Measurements from ENCODE around the gene SLC6A3.
"Not testable (repeated sequence)": the region's sequence is repeated elsewhere in the genome, so short reads cannot be mapped to it uniquely, and the experiment has no call there.

SLC6A3 gene

DNA sequence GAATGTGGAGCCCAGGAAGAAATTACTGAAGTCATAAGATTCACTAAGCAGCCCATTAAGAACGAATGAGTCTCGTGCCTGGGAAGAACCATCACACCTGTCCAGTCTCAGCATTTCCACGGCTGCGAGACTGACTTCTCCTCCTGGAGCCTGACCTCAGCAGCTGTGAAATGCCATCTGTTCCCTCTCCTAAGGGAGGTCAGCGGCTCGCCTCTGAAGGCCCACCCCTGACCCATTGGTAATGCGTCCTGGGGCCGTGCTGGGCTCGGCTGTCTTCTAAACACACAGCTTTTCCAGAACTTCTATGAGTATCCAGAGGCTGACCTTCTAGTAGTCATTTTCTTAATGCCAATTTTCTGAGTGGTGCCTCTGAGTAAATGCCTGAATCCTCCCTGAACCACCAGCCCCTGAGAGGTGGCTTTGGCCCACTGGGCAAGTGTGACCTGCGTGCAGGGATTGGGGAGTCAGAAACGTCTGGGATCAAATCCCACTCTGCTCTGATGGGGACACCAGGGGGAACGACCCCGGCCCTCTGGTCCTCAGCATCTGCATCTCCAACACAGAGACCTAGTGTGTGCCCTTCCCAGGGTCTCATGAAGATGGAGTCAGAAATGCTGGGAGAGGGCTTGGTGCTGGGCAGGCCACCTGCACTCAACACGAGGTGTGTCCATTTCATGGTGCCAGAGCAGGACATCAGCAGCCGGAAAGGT lies 5.7 kb downstream of the SLC6A3 start:
- no peak for DNase-seq

DNA sequence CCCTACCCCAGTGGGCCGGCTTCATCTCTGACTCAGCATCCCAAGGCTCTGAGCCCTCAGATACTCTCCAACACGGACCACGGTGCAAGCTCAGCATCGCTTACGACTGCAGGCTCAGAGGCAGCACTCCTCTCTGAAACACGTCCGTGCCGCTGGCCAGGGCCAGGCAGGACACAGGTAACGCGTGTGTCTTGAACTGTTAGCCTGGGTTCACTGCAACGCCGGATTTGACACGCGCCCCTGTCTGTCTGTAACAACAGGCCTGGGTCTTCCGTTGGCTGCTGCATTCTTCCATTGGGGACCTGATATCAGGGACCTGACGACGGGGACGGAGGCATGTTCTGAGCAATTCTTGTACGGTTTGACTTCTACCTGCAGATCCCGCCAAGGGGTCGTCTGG lies 6.4 kb downstream of the SLC6A3 start:
- no peak for DNase-seq

DNA sequence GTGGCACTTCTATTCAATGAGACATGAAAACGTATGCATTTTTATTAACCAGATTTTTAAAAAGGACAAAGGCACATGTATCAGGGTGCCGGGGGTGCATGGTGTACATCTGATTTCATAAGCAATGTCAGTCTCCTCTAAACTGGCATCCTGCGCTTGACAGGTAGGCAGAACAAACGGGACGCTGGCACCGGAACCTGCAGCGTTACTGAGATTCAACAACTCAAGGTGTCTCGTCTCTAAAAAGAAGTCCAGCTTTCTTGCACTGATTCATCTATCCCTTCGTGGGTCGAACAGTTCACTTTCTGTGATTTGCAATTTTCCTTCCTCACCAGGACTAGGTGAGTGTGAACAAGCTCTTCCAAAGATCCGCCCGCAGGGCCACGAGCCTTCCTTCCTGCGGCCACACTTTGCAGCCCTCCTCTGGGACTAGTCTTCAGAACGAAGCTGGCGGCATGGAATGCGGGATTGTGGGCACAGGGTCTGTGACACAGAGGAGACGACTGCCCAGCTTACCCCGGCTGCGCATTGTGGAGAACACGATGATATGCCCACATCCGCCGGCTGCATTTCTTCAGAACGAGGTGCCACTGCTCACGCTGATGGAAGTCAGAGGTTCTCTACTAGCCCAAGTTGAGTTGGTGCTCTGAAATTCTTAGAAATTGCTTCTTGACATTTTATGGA lies 7.2 kb downstream of the SLC6A3 start:
- DNase-seq, result no peak

DNA sequence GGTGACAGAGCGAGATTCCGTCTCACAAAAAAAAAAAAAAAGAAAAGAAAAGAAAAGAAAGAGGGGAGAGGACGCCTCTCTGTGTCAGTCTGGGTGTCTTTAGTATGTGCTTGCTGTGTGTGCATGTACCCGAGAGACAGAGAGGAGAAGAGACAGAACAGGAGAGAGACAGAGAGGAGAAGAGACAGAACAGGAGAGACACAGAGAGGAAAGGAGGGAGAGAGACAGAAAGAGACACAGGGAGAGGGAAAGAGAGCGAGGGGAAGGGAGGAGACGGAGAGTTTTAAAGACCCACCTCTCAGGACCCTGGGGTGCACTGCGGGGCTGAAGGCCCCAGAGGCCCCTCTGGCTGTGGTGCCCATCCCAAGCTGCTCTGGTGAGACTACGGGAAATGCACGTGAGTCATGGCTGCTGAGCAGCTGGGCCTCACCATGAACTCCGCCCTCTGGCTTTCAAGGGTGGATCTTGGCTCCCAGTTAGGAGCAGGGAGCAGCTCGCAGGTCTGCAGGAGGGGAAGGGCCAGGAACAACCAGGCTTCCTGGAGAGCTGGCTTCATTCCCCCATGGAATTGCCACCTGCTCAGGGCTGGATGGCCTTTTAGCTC lies 7.9 kb downstream of the SLC6A3 start:
- no peak for DNase-seq

DNA sequence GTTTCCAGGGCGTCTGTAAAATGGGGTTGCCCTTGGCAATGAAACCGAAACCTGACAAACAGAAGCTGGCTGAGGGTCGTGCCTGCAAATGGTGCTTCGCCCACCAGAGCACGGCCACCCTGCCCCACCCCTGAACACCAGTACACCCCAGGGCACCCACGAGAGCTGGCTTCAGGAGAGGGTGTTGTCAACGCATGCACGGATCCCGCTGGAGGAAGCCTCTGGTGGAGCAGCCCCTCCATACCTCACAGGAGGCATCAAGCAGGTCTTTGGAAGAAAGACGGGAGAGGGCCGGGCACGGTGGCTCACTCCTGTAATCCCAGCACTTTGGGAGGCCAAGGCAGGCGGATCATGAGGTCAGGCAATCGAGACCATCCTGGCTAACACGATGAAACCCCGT lies 8.6 kb downstream of the SLC6A3 start:
- no peak for DNase-seq

DNA sequence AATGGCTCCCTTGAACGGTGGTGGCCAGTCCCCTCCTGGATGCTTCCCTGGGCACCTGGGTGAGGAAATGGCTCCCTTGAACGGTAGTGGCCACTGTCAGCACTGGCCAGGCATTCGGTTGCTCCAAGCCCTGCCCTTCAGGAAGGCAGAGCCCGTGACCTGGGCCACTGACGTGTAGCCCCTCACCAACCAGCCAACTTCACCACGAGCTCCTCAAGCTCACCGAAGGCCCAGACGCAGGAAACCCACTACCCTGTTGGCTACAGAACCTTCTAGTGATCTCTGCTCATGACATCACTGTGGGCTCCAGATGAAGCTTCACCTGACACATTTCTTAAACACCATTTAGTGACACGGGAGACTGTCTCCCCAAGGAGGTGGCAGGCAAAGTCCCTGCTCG lies 9.2 kb downstream of the SLC6A3 start:
- DNase-seq, result no peak

DNA sequence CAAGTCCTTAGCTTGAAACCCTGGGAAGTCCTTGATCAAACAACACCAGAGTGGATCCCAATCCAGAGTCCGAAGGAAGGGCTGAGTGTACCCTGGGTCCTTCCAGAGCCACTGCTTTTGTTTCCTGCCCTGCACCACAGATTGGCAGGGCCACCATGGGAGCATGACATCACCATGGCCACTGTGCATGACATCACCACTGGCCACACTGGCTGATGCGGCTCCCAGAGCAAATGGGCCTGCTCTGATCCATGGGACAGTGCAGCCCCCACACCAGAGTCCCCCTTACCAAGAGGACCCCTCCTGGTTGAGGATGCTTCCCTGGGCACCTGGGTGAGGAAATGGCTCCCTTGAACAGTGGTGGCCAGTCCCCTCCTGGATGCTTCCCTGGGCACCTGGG lies 9.9 kb downstream of the SLC6A3 start:
- DNase-seq, result no peak

DNA sequence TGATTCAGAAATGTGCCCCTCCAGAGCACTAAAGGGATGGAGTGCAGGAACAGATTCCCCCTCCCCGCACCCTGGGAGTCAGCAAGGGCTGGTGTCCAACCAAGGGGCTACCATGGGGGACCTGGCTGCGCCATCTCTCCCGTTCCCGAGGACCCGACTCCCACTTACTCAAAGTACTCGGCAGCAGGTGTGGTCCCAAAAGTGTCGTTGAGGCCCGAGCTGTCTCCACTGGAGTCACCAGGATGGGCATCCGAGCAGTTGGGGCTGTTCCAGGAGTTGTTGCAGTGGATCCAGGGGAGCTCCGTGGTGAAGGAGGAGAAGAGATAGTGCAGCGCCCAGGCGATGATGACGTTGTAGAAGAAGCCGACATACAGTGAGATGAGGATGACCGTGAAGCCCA lies 12.9 kb downstream of the SLC6A3 start:
- no peak for DNase-seq

DNA sequence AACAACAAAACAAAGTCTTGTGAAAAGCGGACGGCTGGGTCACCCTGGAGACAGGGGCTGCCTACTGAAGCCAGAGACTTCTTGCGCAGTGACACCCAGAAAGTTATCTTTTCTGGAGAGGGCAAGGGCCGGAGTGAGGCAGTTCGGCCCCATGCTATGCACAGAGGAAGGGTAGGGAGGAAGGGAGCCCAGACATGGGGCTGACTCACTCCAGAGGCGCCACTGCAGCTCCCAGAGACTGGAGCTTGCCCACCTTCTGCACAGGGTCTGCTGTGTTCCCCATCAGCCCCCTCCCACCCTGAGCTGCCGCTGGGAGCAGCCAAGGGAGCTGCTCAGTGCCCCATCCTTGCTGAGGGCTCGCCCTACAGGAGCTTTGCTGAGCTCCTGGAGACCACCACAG lies 13.3 kb downstream of the SLC6A3 start:
- no peak for DNase-seq

DNA sequence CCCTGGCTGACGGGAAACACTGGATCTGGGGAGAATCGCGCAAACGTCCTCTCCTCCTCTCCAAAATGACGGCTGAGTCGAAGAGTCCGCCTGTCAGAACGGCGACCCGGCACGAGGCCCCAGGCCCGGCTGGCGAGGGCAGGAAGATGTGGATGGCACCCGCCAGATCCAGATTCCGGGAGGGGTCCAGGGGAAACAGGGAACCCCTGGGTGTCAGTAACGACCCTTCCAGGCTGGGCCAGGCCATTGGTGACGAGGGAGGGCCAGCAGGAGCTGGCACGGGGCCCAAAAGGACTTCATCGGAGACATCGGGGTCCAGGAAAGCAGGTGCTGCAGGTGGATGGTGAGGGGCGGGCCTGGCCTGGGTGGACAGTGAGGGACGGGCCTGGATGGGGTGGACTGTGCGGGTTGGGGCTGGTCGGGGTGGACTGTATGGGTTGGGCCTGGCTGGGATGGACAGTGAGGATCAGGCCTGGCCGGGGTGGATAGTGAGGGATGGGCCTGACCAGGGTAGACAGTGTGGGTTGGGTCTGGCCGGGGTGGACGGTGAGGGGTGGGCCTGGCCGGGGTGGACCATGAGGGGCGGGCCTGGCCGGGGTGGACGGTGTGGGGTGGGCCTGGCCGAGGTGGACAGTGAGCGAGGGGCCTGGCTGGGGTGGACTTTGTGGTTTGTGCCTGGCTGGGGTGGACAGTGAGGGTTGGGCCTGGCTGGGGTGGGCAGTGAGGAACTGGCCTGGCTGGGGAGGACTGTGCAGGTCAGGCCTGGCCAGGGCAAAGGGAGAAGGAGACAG lies 14.0 kb downstream of the SLC6A3 start:
- DNase-seq, result no peak

DNA sequence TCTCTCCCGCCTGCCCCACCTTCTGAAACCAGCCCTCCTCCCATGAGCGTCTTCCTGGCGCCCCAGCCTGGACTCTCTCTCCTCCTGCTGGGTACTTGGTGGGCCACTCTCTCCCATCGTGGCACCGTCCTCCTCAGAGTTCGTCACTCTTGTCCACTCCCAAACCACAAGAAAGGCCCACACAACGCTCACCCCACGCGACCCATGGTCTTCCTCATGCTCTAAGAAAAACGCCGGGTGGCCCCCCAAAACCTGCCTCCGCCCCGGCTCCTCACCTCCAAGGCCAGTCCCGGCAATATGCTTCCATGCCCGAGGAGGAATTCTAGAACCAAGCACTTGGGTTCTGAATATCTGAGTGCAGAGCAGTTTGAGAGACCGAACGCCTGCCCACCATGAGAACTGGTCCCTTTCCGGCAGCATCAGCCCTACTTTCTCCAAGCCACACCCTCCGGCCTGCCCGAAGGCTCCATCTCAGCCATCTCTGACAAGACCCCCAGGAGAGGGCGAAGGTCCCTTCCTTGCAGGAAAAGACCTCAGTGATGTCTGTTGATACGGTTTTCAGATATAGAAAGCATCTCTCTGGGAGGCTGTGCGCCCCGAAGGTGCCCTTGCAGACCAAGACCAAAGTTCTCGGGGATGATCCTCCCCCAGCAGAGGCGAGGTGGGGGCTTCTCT lies 15.0 kb downstream of the SLC6A3 start:
- DNase-seq, result no peak

DNA sequence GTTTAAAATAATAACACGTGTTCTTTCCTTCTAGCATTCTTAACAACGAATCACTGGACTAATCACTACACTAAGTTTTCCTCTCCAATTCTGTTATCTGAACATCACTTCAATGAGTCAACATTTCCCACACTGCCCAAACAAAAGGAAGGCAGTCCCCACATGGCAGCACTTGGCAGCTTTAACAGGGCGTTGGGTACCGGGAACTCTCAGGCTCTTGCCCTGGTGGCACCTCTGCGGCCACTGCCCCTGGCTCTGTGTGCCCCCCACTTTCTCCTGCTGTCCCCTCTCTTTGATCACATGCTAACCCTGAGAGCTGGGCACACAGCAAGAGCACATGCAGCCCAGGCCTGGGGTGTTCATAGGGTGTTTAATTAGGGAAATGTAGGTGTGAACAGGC lies 15.7 kb downstream of the SLC6A3 start:
- DNase-seq, result no peak

DNA sequence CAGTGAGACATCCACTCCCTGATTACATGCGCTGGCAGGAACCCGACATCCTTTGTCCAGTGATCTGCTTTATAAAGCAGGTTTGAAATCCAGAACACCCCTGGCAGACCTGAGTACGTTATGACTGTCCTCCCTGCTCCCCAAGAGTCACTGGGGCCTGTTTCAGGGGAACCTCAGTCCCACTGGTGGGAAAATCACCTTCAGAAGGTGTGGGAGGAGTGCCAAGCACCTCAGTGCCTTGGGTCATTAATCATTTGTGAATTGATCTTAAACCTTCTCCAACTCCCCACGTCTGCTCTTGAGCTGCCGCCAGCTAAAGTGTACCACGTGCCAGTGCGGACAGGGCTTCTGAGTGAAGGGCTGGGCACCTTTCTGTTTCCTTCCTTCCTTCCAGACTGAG lies 16.2 kb downstream of the SLC6A3 start:
- DNase-seq, result no peak

DNA sequence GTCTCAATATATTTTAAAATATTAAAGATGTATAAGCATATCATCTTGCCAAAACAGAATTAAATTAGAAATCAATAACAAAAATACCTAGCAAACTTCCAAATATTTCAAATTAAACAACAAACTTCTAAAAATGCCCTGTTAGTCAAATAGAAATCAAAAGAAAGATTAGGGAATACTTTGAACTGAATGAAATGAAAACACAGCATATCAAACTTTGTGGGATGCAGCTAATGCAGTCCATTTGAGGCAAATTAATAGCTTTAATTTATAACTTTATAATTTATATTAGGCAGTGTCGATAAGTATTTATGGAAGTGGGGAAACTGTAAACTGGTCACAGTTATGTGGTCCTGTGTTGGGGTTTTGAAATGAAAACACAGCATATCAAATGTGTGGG lies 17.1 kb downstream of the SLC6A3 start:
- no peak for DNase-seq

DNA sequence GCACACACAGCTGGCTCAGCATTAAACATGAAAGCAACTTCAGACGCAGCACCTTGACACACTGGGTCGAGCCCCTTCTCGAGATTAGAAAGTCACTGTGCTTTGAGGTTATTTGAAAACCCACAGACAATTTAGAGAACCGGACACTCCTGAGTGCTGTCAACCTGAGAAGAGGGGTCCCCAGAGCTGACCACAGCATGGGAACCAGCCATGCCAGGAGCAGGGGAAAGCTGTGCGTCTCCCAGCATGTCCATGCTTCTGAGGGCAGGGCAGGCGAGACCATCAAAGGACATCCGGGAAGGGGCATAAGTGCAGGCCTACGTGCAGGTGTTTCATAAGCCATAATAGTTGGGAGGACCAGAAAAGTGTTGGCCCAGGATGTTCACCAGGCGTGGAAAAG lies 20.5 kb downstream of the SLC6A3 start:
- DNase-seq, result no peak

DNA sequence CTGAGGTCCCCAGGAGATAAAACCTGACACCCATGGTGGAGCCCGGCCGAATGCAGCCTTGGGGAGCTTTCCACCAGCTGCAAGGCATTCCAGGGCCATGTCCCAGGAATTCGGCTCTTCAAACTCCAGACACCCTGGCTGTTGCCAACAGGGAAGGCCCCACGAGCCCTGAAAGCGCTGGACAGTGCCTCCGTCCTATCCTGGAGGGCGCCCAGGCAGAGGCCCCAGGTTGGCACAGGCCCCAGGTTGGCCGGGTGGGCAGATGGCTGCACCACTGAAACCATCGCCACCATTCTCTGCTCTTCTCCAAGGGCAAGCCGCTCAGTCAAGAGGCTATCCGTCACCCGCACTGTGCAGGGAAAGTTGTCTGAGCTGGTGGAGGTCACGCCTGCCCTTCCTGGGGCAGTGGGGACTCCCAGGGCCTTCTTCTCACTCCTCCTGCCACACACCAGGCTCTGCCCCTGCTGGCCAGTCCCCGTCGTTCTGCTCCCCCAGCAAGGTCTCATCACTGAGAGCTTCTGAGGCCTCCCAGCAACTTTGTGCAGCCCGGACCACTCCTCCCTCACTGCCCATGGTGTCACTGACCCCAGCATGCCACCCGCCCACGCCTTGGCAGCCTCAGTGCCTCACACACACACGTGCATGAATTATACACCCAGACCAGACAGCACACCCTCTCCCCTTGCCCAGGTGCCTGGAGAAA lies 21.2 kb downstream of the SLC6A3 start:
- DNase-seq, result no peak

DNA sequence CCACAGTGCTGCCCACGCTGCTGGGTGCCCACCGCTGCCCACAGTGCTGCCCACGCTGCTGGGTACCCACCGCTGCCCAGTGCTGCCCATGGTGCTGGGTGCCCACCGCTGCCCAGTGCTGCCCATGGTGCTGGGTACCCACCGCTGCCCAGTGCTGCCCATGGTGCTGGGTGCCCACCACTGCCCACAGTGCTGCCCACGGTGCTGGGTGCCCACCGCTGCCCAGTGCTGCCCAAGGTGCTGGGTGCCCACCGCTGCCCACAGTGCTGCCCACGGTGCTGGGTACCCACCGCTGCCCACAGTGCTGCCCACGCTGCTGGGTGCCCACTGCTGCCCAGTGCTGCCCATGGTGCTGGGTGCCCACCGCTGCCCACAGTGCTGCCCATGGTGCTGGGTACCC lies 22.7 kb downstream of the SLC6A3 start:
- not testable (repeated sequence) for DNase-seq

DNA sequence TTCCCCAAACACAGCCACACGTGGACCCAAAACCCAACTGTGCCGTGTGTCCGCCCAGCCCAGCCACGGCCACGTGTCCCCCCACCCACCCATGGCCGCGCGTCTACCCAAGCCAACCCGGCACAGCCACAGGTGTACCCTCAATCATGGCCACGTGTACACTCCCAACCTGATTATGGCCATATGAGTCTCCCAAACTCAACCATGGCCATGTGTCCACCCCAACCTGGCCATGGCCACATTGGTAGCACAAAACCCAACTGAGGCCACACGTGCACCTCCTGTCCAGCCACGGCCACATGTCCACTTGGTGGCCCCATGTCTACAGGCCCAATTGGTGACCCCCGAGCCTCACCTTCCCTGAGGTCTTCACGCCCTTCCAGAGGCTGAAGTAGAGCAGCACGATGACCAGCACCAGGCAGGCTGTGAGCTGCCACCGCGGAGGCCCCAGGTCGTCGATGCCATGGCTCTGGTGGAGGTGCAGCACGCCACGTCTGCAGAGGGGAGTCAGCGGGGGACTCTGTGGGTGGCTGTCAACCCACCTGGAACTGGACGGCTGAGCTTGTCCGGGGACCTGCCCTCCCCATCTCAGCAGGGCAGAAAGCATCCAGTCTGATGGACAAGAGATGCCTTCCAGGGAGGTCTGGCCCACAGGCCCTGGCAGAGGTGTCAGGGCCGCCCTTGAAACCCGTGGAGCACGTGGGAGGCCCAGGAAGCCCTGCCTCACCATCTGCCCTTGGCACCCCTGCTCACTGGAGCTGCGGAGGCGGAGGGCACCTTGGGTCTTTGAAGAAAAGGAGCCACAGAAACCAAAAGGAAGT lies 23.5 kb downstream of the SLC6A3 start:
- no peak for DNase-seq

DNA sequence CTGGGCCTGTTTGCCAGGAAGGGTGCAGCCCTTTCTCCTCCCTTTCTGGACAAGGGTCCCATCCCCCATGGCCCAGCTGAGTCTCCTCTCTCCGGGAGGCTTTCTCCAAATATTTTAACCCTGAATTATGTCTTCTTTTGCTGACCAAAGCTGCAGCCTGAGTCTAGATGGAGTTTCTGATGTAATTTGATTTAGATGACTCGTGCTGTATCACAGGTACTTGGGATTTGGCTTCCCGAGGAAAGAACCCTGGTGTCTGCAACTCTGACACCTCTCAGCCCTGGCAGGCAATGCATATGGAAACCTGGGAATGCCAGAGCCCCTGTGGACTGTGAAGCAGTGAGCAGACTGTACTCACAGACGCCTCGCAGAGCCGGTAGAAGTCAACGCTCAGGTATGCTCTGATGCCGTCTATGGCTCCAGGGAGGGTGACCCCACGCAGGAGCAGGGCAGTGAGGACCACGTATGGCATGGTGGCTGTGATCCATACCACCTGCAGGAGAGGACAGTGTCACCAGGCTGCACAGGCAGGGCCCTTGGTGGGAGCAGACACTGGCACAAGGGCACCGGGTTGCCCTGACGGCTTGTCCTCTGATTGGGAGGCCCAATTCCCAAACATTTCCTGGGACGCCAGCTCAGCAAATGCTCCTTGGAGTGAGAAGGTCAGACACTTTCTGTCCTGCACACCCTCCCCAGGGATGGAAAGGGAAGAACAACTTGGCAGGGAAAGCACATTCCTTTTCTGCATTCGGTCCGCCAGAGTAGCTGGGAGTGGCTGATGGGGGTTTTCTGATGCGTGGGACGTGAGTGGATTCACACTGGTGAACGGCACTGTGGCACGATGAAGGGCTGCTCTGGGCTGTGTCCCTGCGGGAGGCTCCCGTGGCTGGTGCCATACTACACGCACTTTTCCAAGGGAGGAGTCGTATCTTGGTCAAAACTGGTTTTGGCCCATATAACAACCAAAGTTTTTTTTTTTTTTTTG lies 24.7 kb downstream of the SLC6A3 start:
- no peak for DNase-seq
